ENCODE data around the gene ESRRA. TPM values are rescaled to one million over a fixed set of nuclear protein-coding genes. Genes with fewer than 3 reads are reported as not detected.

ESRRA gene
- polyA plus RNA-seq, 1 experiment: 5.5 TPM

GRCh38 chr11:64291752-64292459, 13.4 kb upstream of the ESRRA start:
- POLR2A ChIA-PET: no interaction called here
- peaks cover 54% of the 10 kb centered on the region for H3K27me3 ChIP-seq (ENCODE audit: control insufficient read depth, insufficient read depth, low read length)

GRCh38 chr11:64292460-64293254, 12.7 kb upstream of the ESRRA start:
- Histone ChIP-seq H3K4me3 (ENCODE audit: low read depth, low read length) (peak overlapping the region; percentile 4; the same call in 1 of the 2 replicates), H3K9me3 (ENCODE audit: control insufficient read depth, insufficient read depth, low read length) (peaks cover 4% of the 10 kb centered on the region; the same call in 1 of the 2 replicates), H3K27ac (ENCODE audit: low read depth, low read length) (no peak overlapping the region), H3K27me3 (ENCODE audit: control insufficient read depth, insufficient read depth, low read length) (peaks cover 62% of the 10 kb centered on the region)
- ChIA-PET CTCF (interaction anchor here (0.5 to 12.0 kb wide), 2 partner anchors 10 to 16 kb away, joined by 3 to 124 read pairs; partner anchors contain the start of gene CATSPERZ), POLR2A (no interaction called here)
- DNase-seq (ENCODE audit: low read depth, low spot score): no peak
- TF ChIP-seq, protein P1, sequence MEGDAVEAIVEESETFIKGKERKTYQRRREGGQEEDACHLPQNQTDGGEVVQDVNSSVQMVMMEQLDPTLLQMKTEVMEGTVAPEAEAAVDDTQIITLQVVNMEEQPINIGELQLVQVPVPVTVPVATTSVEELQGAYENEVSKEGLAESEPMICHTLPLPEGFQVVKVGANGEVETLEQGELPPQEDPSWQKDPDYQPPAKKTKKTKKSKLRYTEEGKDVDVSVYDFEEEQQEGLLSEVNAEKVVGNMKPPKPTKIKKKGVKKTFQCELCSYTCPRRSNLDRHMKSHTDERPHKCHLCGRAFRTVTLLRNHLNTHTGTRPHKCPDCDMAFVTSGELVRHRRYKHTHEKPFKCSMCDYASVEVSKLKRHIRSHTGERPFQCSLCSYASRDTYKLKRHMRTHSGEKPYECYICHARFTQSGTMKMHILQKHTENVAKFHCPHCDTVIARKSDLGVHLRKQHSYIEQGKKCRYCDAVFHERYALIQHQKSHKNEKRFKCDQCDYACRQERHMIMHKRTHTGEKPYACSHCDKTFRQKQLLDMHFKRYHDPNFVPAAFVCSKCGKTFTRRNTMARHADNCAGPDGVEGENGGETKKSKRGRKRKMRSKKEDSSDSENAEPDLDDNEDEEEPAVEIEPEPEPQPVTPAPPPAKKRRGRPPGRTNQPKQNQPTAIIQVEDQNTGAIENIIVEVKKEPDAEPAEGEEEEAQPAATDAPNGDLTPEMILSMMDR (IDR thresholded peaks at IDR 0.05; ENCODE audit: low read depth, low read length): no peak

More at GRCh38 chr11:64291752-64292459, 13.4 kb upstream of the ESRRA start:
- TF ChIP-seq, protein P1 (IDR thresholded peaks at IDR 0.05; ENCODE audit: low read depth, low read length): no peak
- H3K4me3 ChIP-seq (ENCODE audit: low read depth, low read length): peak overlapping the region; percentile 29; the same call in 1 of the 2 replicates
- CTCF ChIA-PET: interaction anchor here (12.0 kb wide), 1 partner anchor 11 kb away, joined by 124 read pairs; the partner anchor contains the start of gene CATSPERZ
- peaks cover 1% of the 10 kb centered on the region; the same call in 1 of the 2 replicates for H3K9me3 ChIP-seq (ENCODE audit: control insufficient read depth, insufficient read depth, low read length)
- DNase-seq (ENCODE audit: low read depth, low spot score): no peak
- no peak overlapping the region for H3K27ac ChIP-seq (ENCODE audit: low read depth, low read length)

GRCh38 chr11:64294774-64295173, 10.6 kb upstream of the ESRRA start:
- ChIA-PET CTCF (interaction anchor here (0.6 to 2.7 kb wide), 3 partner anchors 9 to 110 kb away, joined by 4 to 14 read pairs (median 5); partner anchors contain the start of gene PLCB3), POLR2A (interaction anchor here (0.7 kb wide), 1 partner anchor 1920 kb away, joined by 8 read pairs; no protein-coding TSS in a partner anchor)
- Histone ChIP-seq H3K4me3 (ENCODE audit: low read depth, low read length) (no peak overlapping the region), H3K27me3 (ENCODE audit: control insufficient read depth, insufficient read depth, low read length) (peaks cover 82% of the 10 kb centered on the region), H3K9me3 (ENCODE audit: control insufficient read depth, insufficient read depth, low read length) (peaks cover 4% of the 10 kb centered on the region; the same call in 1 of the 2 replicates), H3K27ac (ENCODE audit: low read depth, low read length) (no peak overlapping the region)
- DNase-seq (ENCODE audit: low read depth, low spot score): no peak
- TF ChIP-seq, protein P1 (IDR thresholded peaks at IDR 0.05; ENCODE audit: low read depth, low read length): no peak

DNA sequence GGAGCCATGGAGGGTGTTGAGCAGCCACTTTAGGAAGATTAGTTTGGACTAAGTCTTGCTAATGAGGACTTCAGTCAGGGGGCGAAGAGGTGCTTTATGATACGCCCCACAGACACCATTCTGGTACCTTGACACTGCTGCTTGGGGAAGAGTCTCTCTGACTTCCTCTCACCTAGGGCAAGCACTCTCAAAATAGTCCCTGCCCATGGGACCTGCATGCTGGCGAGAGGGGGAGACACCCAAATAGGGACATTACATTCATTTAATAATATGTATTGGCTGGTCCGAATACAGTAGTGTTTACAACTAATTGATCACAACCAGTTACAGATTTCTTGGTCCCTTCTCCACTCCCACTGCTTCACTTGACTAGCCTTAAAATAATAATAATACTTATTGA, 9.6 kb upstream of the ESRRA start:
- H3K4me3 ChIP-seq (ENCODE audit: low read depth, low read length): no peak overlapping the region
- ChIA-PET CTCF (interaction anchor here (1.0 to 2.7 kb wide), 3 partner anchors 8 to 47 kb away, joined by 3 to 14 read pairs (median 5); partner anchors contain the start of gene PLCB3), POLR2A (no interaction called here)
- DNase-seq (ENCODE audit: low read depth, low spot score): no peak
- peaks cover 4% of the 10 kb centered on the region; the same call in 1 of the 2 replicates for H3K9me3 ChIP-seq (ENCODE audit: control insufficient read depth, insufficient read depth, low read length)
- H3K27me3 ChIP-seq (ENCODE audit: control insufficient read depth, insufficient read depth, low read length): peaks cover 88% of the 10 kb centered on the region
- no peak overlapping the region for H3K27ac ChIP-seq (ENCODE audit: low read depth, low read length)
- TF ChIP-seq, protein P1 (IDR thresholded peaks at IDR 0.05; ENCODE audit: low read depth, low read length): no peak

Data from AG04450 (cell line).